ENCODE results near the gene GPR37L1.

The GPR37L1 gene

DNA sequence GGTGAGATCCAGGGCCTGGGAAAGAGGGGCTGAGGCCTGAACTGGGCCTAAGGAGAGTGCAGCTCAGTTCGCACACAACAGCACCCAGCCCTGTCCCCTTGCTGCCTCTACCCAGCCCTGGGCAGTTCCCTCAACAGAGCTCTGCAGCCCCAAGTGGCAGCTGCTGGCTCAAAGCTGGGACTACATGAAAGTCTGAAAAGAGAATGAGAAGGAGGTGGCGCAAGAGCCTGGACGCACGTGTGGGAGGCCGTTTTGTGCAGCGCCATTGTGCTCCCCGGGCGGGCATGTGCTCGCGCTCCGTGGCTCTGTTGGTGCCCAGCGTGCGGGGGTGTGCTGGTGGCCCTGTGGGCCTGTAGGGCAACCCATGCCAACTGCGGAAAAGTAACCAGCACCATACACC, 10.3 kb downstream of the GPR37L1 start:
- no peak overlapping the region for H3K4me2 ChIP-seq (ENCODE audit: low read depth, low read length, poor library complexity, severe bottlenecking)
- no peaks in the 10 kb centered on the region for H3K9me2 ChIP-seq (replicated peaks; ENCODE audit: insufficient read depth, low read length)
- no peak overlapping the region for H3K27ac ChIP-seq (ENCODE audit: low read depth, low read length)
- H3K27me3 ChIP-seq (ENCODE audit: low read length): no peaks in the 10 kb centered on the region
- no peak overlapping the region for H3K4me3 ChIP-seq (ENCODE audit: insufficient read depth, low read length, poor library complexity, severe bottlenecking)
- no peaks in the 10 kb centered on the region for H3K79me2 ChIP-seq (ENCODE audit: insufficient read depth, low read length)
- no peaks in the 10 kb centered on the region for H3K9me3 ChIP-seq (ENCODE audit: insufficient read depth, low read length)
- H4K20me1 ChIP-seq (ENCODE audit: low read depth, low read length): no peaks in the 10 kb centered on the region
- no peak for TF ChIP-seq EZH2phosphoT487 (conservative IDR thresholded peaks at IDR 0.05; ENCODE audit: low read length)
- TF ChIP-seq, protein P1, sequence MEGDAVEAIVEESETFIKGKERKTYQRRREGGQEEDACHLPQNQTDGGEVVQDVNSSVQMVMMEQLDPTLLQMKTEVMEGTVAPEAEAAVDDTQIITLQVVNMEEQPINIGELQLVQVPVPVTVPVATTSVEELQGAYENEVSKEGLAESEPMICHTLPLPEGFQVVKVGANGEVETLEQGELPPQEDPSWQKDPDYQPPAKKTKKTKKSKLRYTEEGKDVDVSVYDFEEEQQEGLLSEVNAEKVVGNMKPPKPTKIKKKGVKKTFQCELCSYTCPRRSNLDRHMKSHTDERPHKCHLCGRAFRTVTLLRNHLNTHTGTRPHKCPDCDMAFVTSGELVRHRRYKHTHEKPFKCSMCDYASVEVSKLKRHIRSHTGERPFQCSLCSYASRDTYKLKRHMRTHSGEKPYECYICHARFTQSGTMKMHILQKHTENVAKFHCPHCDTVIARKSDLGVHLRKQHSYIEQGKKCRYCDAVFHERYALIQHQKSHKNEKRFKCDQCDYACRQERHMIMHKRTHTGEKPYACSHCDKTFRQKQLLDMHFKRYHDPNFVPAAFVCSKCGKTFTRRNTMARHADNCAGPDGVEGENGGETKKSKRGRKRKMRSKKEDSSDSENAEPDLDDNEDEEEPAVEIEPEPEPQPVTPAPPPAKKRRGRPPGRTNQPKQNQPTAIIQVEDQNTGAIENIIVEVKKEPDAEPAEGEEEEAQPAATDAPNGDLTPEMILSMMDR (IDR thresholded peaks at IDR 0.05; ENCODE audit: insufficient read depth, low read length, poor library complexity, severe bottlenecking): no peak
- H3K36me3 ChIP-seq (ENCODE audit: low read length): no peaks in the 10 kb centered on the region
- H3K9ac ChIP-seq (ENCODE audit: low read length): no peak overlapping the region
- no peak overlapping the region for H2AFZ ChIP-seq (ENCODE audit: low read depth, low read length, severe bottlenecking)
- H3F3A ChIP-seq (ENCODE audit: insufficient read depth): no peaks in the 10 kb centered on the region

DNA sequence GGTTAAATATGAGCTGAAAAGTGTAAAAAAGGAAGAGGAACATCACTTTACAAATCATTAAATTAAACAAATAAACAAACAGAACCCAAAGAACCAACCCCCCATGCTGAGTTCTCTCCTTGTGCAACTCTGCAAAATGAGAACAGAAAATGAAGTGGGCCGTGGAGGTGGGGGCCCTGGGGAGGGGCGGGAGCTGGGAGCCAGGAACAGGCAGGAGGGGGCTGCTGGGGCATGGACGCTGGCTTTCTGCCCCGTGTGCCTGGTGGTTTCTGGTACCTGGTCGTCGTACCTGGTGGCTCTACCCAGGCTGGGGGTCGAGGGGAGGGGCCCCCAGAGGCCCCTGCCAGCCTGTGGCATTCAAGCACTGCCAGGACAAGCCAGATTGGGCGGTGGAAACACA, 10.8 kb downstream of the GPR37L1 start:
- TF ChIP-seq EZH2phosphoT487 (conservative IDR thresholded peaks at IDR 0.05; ENCODE audit: low read length): no peak
- TF ChIP-seq, protein P1 (IDR thresholded peaks at IDR 0.05; ENCODE audit: insufficient read depth, low read length, poor library complexity, severe bottlenecking): no peak
- Histone ChIP-seq H2AFZ (ENCODE audit: low read depth, low read length, severe bottlenecking) (no peak overlapping the region), H3K36me3 (ENCODE audit: low read length) (no peaks in the 10 kb centered on the region), H3K27ac (ENCODE audit: low read depth, low read length) (no peak overlapping the region), H3K79me2 (ENCODE audit: insufficient read depth, low read length) (peaks cover 3% of the 10 kb centered on the region), H4K20me1 (ENCODE audit: low read depth, low read length) (0 out of 2 replicates have a peak, but pooled peaks cover under 1% of the 10 kb centered on the region), H3K9me3 (ENCODE audit: insufficient read depth, low read length) (no peaks in the 10 kb centered on the region), H3K4me2 (ENCODE audit: low read depth, low read length, poor library complexity, severe bottlenecking) (no peak overlapping the region), H3K9ac (ENCODE audit: low read length) (no peak overlapping the region), H3F3A (ENCODE audit: insufficient read depth) (no peaks in the 10 kb centered on the region), H3K27me3 (ENCODE audit: low read length) (no peaks in the 10 kb centered on the region), H3K9me2 (replicated peaks; ENCODE audit: insufficient read depth, low read length) (no peaks in the 10 kb centered on the region), H3K4me3 (ENCODE audit: insufficient read depth, low read length, poor library complexity, severe bottlenecking) (no peak overlapping the region)

GRCh38 chr1:202133989-202134388, 11.3 kb downstream of the GPR37L1 start:
- no peak overlapping the region for H3K4me2 ChIP-seq (ENCODE audit: low read depth, low read length, poor library complexity, severe bottlenecking)
- no peaks in the 10 kb centered on the region for H3K9me2 ChIP-seq (replicated peaks; ENCODE audit: insufficient read depth, low read length)
- TF ChIP-seq, protein P1 (IDR thresholded peaks at IDR 0.05; ENCODE audit: insufficient read depth, low read length, poor library complexity, severe bottlenecking): no peak
- TF ChIP-seq EZH2phosphoT487 (conservative IDR thresholded peaks at IDR 0.05; ENCODE audit: low read length): no peak
- H3K4me3 ChIP-seq (ENCODE audit: insufficient read depth, low read length, poor library complexity, severe bottlenecking): no peak overlapping the region
- H4K20me1 ChIP-seq (ENCODE audit: low read depth, low read length): 0 out of 2 replicates have a peak, but pooled peaks cover 3% of the 10 kb centered on the region
- H3F3A ChIP-seq (ENCODE audit: insufficient read depth): no peaks in the 10 kb centered on the region
- H3K9me3 ChIP-seq (ENCODE audit: insufficient read depth, low read length): no peaks in the 10 kb centered on the region
- no peaks in the 10 kb centered on the region for H3K27me3 ChIP-seq (ENCODE audit: low read length)
- no peaks in the 10 kb centered on the region for H3K36me3 ChIP-seq (ENCODE audit: low read length)
- no peak overlapping the region for H3K27ac ChIP-seq (ENCODE audit: low read depth, low read length)
- peaks cover 8% of the 10 kb centered on the region for H3K79me2 ChIP-seq (ENCODE audit: insufficient read depth, low read length)
- H2AFZ ChIP-seq (ENCODE audit: low read depth, low read length, severe bottlenecking): no peak overlapping the region
- H3K9ac ChIP-seq (ENCODE audit: low read length): no peak overlapping the region

All from SU-DHL-6 (cell line).